GM23338 (cell line): ENCODE results near the gene PSKH1. TPM values are rescaled to one million over a fixed set of nuclear protein-coding genes. Genes with fewer than 3 reads are reported as not detected.

ENCODE experiments used
- ATAC-seq: fragments of 200-7000 bp; cut with Tn5 transposase; 3 replicates; pipeline ENCODE4 v1.9.1; 2020
- DNase-seq: peaks from one replicate; pipeline ENCODE4 v3.0.0-alpha.2; 2015; ENCODE audit warnings: low spot score
- H2AFZ ChIP-seq: fragments of 200-600 bp; sonication (generic); 2 replicates; pipeline ENCODE4 v1.8.0; 2016; ENCODE audit warnings: antibody characterized with exemption, mild to moderate bottlenecking, moderate library complexity
- H3F3A ChIP-seq: fragments of 200-600 bp; sonication (generic); replicated peaks from 2 replicates; pipeline ENCODE4 v1.8.0; 2017; ENCODE audit warnings: antibody characterized with exemption, mixed run types, low read depth
- H3K27ac ChIP-seq: fragments of 200-600 bp; sonication (generic); 2 replicates; pipeline ENCODE4 v1.6.1; 2016; ENCODE audit warnings: low read depth
- H3K27me3 ChIP-seq: fragments of 200-600 bp; sonication (generic); 2 replicates; pipeline ENCODE4 v1.8.0; 2016; ENCODE audit warnings: mild to moderate bottlenecking, mixed run types, moderate library complexity; ENCODE audit not compliant: insufficient read depth
- H3K36me3 ChIP-seq: fragments of 200-600 bp; sonication (generic); 2 replicates; pipeline ENCODE4 v1.8.0; 2016; ENCODE audit warnings: mild to moderate bottlenecking; ENCODE audit not compliant: insufficient read depth
- H3K4me1 ChIP-seq: fragments of 200-600 bp; sonication (generic); 2 replicates; pipeline ENCODE4 v1.8.0; 2016; ENCODE audit warnings: mild to moderate bottlenecking, moderate library complexity; ENCODE audit not compliant: insufficient read depth
- H3K4me2 ChIP-seq: fragments of 200-600 bp; sonication (generic); 2 replicates; pipeline ENCODE4 v1.7.1; 2017; ENCODE audit warnings: mixed run types
- H3K4me3 ChIP-seq: fragments of 200-600 bp; sonication (generic); 2 replicates; pipeline ENCODE4 v1.6.1; 2016; ENCODE audit warnings: mixed run types
- H3K79me2 ChIP-seq: fragments of 200-600 bp; sonication (generic); replicated peaks from 2 replicates; pipeline ENCODE4 v1.8.0; 2017; ENCODE audit warnings: mild to moderate bottlenecking; ENCODE audit not compliant: insufficient read depth
- H3K9me2 ChIP-seq: fragments of 200-600 bp; sonication (generic); 2 replicates; pipeline ENCODE4 v1.8.0; 2017; ENCODE audit not compliant: insufficient read depth
- H4K20me1 ChIP-seq: fragments of 200-600 bp; sonication (generic); replicated peaks from 2 replicates; pipeline ENCODE4 v1.8.0; 2017; ENCODE audit warnings: mild to moderate bottlenecking; ENCODE audit not compliant: insufficient read depth
- H3K27ac Mint-ChIP-seq: 2 replicates; pipeline ENCODE4 v1.8.0; 2020; ENCODE audit warnings: inconsistent platforms, mild to moderate bottlenecking, moderate library complexity, mixed read lengths
- H3K27me3 Mint-ChIP-seq: 3 replicates; pipeline ENCODE4 v1.8.0; 2022; ENCODE audit warnings: low read depth, mild to moderate bottlenecking, moderate library complexity, mixed read lengths, inconsistent platforms; ENCODE audit not compliant: insufficient read depth, poor library complexity
- H3K36me3 Mint-ChIP-seq: 3 replicates; pipeline ENCODE4 v1.8.0; 2021; ENCODE audit warnings: low read depth, mild to moderate bottlenecking, inconsistent platforms, moderate library complexity, mixed read lengths
- H3K4me1 Mint-ChIP-seq: 3 replicates; pipeline ENCODE4 v1.8.0; 2020; ENCODE audit warnings: mild to moderate bottlenecking, inconsistent platforms, mixed read lengths
- H3K4me3 Mint-ChIP-seq: 3 replicates; pipeline ENCODE4 v1.8.0; 2021; ENCODE audit warnings: moderate library complexity, mild to moderate bottlenecking, inconsistent platforms, mixed read lengths
- H3K9me3 Mint-ChIP-seq: 3 replicates; pipeline ENCODE4 v1.8.0; 2020; ENCODE audit warnings: moderate library complexity, mild to moderate bottlenecking, inconsistent platforms, mixed read lengths
- CTCF ChIP-seq, 2 experiments: fragments of 200-600 bp in 1 of 2; sonication (generic) in 1 of 2; conservative IDR thresholded peaks; 2 replicates each; pipeline versions ENCODE4 v1.5.1 to v1.6.1; 2016 to 2017; ENCODE audit warnings: antibody characterized with exemption in 2 of 2, low read depth in 2 of 2, mild to moderate bottlenecking in 2 of 2, moderate library complexity in 1 of 2
- ETS1 ChIP-seq: IDR thresholded peaks from 2 replicates; pipeline ENCODE4 v1.6.1; 2016; ENCODE audit warnings: antibody characterized with exemption
- NANOG ChIP-seq: IDR thresholded peaks from 2 replicates; pipeline ENCODE4 v1.6.1; 2016; ENCODE audit warnings: antibody characterized with exemption, borderline replicate concordance
- POLR2AphosphoS5 ChIP-seq: IDR thresholded peaks from 2 replicates; pipeline ENCODE4 v1.6.1; 2016; ENCODE audit warnings: antibody characterized with exemption, low read depth
- STAT1 ChIP-seq: IDR thresholded peaks from one replicate; pipeline ENCODE4 v1.6.1; 2016; ENCODE audit warnings: antibody characterized with exemption; ENCODE audit not compliant: unreplicated experiment
- ZNF331 ChIP-seq: fragments of 250-450 bp; sonication (Bioruptor Pico); IDR thresholded peaks from 2 replicates; pipeline ENCODE4 v1.5.0; 2020; ENCODE audit warnings: low read depth, mild to moderate bottlenecking, moderate library complexity
- ZNF462 ChIP-seq: fragments of 250-450 bp; sonication (Bioruptor Pico); IDR thresholded peaks from 2 replicates; pipeline ENCODE4 v1.5.0; 2020; ENCODE audit warnings: mild to moderate bottlenecking, moderate library complexity
- polyA plus RNA-seq: library from polyadenylated mRNA; unstranded; fragments of >200 nt; fragmentation: Nextera tagmentation; extraction: Ambion mirVana; gene quantifications from 2 replicates; pipeline ENCODE4 v1.2.1, GENCODE V29; 2016
- total RNA-seq: library from RNA; depleted of rRNA; stranded (reverse); fragments of >200 nt; shearing (Covaris generic); gene quantifications from 2 replicates; pipeline ENCODE4 v1.2.3, GENCODE V29; 2014

Gene PSKH1
- total and polyA plus RNA-seq, 2 experiments from 2014 or later: 14.3 to 23.9 TPM

GRCh38 chr16:67888331-67888730 lies 4.7 kb upstream of the PSKH1 start:
- Mint-ChIP-seq H3K4me1 (peaks cover 26% of the 10 kb centered on the region), H3K27ac (no peak overlapping the region), H3K9me3 (no peaks in the 10 kb centered on the region), H3K27me3 (peaks cover 9% of the 10 kb centered on the region), H3K4me3 (no peak overlapping the region), H3K36me3 (peaks cover 8% of the 10 kb centered on the region)
- Histone ChIP-seq H3K79me2 (peaks cover under 1% of the 10 kb centered on the region; the same call in 1 of the 2 replicates), H3K36me3 (no peaks in the 10 kb centered on the region), H3K4me3 (no peak overlapping the region), H3K27me3 (no peaks in the 10 kb centered on the region), H3K27ac (no peak overlapping the region), H4K20me1 (no peaks in the 10 kb centered on the region; the same call in 1 of the 2 replicates), H2AFZ (no peak overlapping the region), H3K4me2 (no peak overlapping the region), H3K9me2 (no peaks in the 10 kb centered on the region), H3K4me1 (peaks cover 33% of the 10 kb centered on the region), H3F3A (peaks cover 23% of the 10 kb centered on the region; the same call in 1 of the 2 replicates)
- DNase-seq (no peak), ATAC-seq (no peak)
- TF ChIP-seq ZNF462 (CRISPR knock-in tag) (no peak), ZNF331 (CRISPR knock-in tag) (no peak), CTCF (conservative IDR thresholded peaks at IDR 0.05; ENCODE audit: low read depth in 2 of 2) (no peak), POLR2AphosphoS5 (no peak), ETS1 (no peak), STAT1 (no peak), NANOG (no peak)
